Adrenal gland (tissue), 12 donors: ENCODE data around the gene TMEM214. TPM values are rescaled to one million over a fixed set of nuclear protein-coding genes. Genes with fewer than 3 reads are reported as not detected.
A peak's percentile ranks its signal among the peaks of the same experiment; 100 is the strongest.

Source experiments
- DNase-seq, 7 donors: peaks; one replicate each; pipeline ENCODE4 v3.0.0-alpha.2; 2019 to 2020
- H3K27ac ChIP-seq, 5 donors: fragments of 200-600 bp; sonication (generic) in 4 of 5; 1 replicate in 3 of 5; 2 replicates in 2 of 5; pipeline versions ENCODE4 v1.5.1 to v1.8.0; 2016 to 2020; ENCODE audit warnings: mild to moderate bottlenecking in 1 of 5
- H3K27me3 ChIP-seq: fragments of 200-600 bp; 2 replicates; pipeline ENCODE4 v1.8.0; 2021
- H3K36me3 ChIP-seq, 2 donors: fragments of 200-600 bp; replicated peaks in 1 of 2; 1 replicate in 1 of 2; 2 replicates in 1 of 2; pipeline versions ENCODE4 v1.5.1 to v1.8.0; 2018 to 2022
- H3K4me1 ChIP-seq, 2 donors: fragments of 200-600 bp; replicated peaks in 1 of 2; 1 replicate in 1 of 2; 2 replicates in 1 of 2; pipeline versions ENCODE4 v1.5.1 to v1.8.0; 2018 to 2021
- H3K4me3 ChIP-seq, 4 donors: fragments of 200-600 bp; sonication (generic) in 3 of 4; one replicate each; pipeline ENCODE4 v1.5.1; 2016 to 2018
- H3K9me3 ChIP-seq, 3 donors: fragments of 200-600 bp; sonication (generic) in 1 of 3; replicated peaks in 1 of 3; 1 replicate in 2 of 3; 2 replicates in 1 of 3; pipeline versions ENCODE4 v1.5.1 to v1.8.0; 2016 to 2021
- POLR2A ChIP-seq, 2 donors: fragments of 450-650 bp; IDR thresholded peaks; one replicate each; pipeline ENCODE4 v1.6.1; 2017; ENCODE audit warnings: antibody characterized with exemption in 2 of 2, mild to moderate bottlenecking in 2 of 2, moderate library complexity in 1 of 2
- WGBS, 4 donors: extraction: QIAGEN DNeasy Blood & Tissue Kit in 2 of 4; methylation state at CpG; one replicate each; pipeline versions ENCODE4 v1.1.5 to v1.1.7; 2013 to 2017; 5-methylcytosine and 5-hydroxymethylcytosine counted together
- intact Hi-C, 2 donors: fragments of 100-400 bp; cut with DNase I; formaldehyde crosslinking; loops; one replicate each; pipeline versions ENCODE4 v1.14.1 to v1.15.0; 2022 to 2023
- polyA plus RNA-seq, 3 donors: library from polyadenylated mRNA; stranded (reverse); fragments of 200-250 nt in 2 of 3; fragments of 350-450 nt in 1 of 3; fragmentation: Illumina TruSeq in 1 of 3; extraction: RNeasy Lipid Tissue Mini Kit (QIAGEN cat#74804) in 1 of 3; gene quantifications; one replicate each; pipeline ENCODE4 v1.2.3, GENCODE V29; 2013 to 2014
- total RNA-seq, 9 donors: library from RNA; depleted of rRNA in 4 of 9; stranded (reverse); fragments of >200 nt in 4 of 9; fragments of 120-200 nt in 1 of 9; fragmentation: NEBNext Ultra II Directional in 1 of 9; extraction: Animal tissue kit (Norgen Biotek cat#: 25700) in 1 of 9; gene quantifications; one replicate each; pipeline versions ENCODE4 v1.1.0 to v1.2.4, GENCODE V29; 2013 to 2023
- TF ChIP-seq, protein P1 (sequence below), 6 experiments: fragments of 450-650 bp in 4 of 6; fragments of 200-600 bp in 2 of 6; sonication (generic) in 1 of 6; IDR thresholded peaks; 1 replicate in 5 of 6; 2 replicates in 1 of 6; pipeline versions ENCODE4 v1.5.1 to v1.8.0; 2016 to 2021; ENCODE audit warnings: antibody characterized with exemption in 6 of 6, mild to moderate bottlenecking in 2 of 6, moderate library complexity in 1 of 6
- donor health status: healthy with polysubstance abuse.
- donor health status: Bipolar disorder and iron deficiency.
- donor health status: DM: yes; HTN: yes; CAD: no.
- donor health status: DM: no; HTN: no; CAD: no.
- donor health status: DM: no; HTN: no; CAD: no.
- donor health status: DM: yes; HTN: yes; CAD: no.

The TMEM214 gene
- total and polyA plus RNA-seq, 12 donors, result 25.2 to 124 (median 60.1) TPM

DNA sequence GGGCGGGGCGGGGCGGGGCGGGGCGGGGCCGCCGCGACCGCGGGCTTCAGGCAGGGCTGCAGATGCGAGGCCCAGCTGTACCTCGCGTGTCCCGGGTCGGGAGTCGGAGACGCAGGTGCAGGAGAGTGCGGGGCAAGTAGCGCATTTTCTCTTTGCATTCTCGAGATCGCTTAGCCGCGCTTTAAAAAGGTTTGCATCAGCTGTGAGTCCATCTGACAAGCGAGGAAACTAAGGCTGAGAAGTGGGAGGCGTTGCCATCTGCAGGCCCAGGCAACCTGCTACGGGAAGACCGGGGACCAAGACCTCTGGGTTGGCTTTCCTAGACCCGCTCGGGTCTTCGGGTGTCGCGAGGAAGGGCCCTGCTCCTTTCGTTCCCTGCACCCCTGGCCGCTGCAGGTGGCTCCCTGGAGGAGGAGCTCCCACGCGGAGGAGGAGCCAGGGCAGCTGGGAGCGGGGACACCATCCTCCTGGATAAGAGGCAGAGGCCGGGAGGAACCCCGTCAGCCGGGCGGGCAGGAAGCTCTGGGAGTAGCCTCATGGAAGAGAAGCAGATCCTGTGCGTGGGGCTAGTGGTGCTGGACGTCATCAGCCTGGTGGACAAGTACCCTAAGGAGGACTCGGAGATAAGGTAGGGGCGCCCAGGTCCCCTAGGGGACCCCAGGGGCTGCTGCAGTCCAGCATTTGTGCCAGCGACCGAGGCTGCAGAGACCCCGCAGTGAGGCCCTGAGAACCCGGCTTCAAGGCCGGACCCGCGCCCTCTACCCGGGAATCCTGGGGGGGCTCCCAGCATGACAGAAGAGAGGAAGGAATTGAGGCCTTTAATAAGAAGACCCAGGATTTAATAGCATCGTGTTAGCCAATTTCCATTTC lies 54.2 kb downstream of the TMEM214 start, which contains the start of gene KHK:
TSS of gene KHK (plus strand) at position 49 of the 870 bp plus-strand sequence. CDS start at position 537, 488 bp downstream.
- H3K27ac ChIP-seq, result peak within 1 kb of the TSS; percentile 57 to 94 (median 92)
- no peaks in the 10 kb centered on the region for H3K27me3 ChIP-seq
- peak within 1 kb of the TSS in 3 of 4 donors; percentile 23 to 62 (median 39) for H3K4me3 ChIP-seq
- peak in 6 of 7 donors; percentile 49 to 80 (median 64) for DNase-seq
- intact Hi-C loops, result loop anchor here (10.0 kb wide), 2 partner anchors 52 to 122 kb away; partner anchors contain the start of gene TMEM214 (in 1 of the 2)
- peaks cover 12 to 28% of the 10 kb centered on the region in 2 donors for H3K4me1 ChIP-seq
- 12 to 28% (median 18%) methylated on average over 17 to 54 of the region's 54 CpGs for WGBS, 4 donors
- peaks cover 0 to 5% of the 10 kb centered on the region in 2 donors for H3K36me3 ChIP-seq
- H3K9me3 ChIP-seq, result no peaks in the 10 kb centered on the region
- no peak for TF ChIP-seq POLR2A (IDR thresholded peaks at IDR 0.05)

DNA sequence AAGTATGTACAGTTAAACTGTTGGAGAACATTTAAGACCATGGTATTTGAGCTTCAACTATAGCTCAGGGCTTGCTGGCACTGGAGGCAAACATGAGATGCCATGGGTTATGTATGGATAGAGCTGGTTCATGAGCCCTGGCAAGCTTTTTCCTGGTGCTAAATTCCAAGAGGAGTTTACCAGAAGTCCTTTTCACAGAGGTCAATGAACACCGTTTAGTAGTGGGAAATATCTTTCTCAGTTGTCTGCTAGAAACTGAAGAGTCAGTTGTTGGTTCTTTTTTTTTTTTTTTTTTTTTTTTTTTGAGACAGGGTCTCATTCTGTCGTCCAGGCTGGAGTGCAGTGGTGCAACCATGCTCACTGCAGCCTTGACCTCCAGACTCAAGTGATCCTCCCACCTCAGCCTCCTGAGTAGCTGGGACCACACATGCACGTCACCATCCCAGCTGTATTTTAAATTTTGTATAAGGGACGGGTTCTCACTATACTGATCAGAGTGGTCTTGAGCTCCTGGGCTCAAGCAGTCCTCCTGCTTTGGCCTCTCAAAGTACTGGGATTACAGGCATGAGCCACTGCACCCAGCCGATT lies 55.2 kb downstream of the TMEM214 start:
- no peak for DNase-seq
- H3K4me3 ChIP-seq, result no peak overlapping the region
- H3K27me3 ChIP-seq, result no peaks in the 10 kb centered on the region
- intact Hi-C loops, result loop anchor here (10.0 kb wide), 2 partner anchors 53 to 123 kb away; partner anchors contain the start of gene TMEM214 (in 1 of the 2)
- H3K9me3 ChIP-seq, result no peaks in the 10 kb centered on the region
- WGBS, 4 donors, result 76 to 86% (median 81%) methylated on average over 4 to 5 of the region's 5 CpGs
- H3K36me3 ChIP-seq, result no peaks in the 10 kb centered on the region
- peaks cover 11 to 28% of the 10 kb centered on the region in 2 donors for H3K4me1 ChIP-seq
- TF ChIP-seq, protein P1, sequence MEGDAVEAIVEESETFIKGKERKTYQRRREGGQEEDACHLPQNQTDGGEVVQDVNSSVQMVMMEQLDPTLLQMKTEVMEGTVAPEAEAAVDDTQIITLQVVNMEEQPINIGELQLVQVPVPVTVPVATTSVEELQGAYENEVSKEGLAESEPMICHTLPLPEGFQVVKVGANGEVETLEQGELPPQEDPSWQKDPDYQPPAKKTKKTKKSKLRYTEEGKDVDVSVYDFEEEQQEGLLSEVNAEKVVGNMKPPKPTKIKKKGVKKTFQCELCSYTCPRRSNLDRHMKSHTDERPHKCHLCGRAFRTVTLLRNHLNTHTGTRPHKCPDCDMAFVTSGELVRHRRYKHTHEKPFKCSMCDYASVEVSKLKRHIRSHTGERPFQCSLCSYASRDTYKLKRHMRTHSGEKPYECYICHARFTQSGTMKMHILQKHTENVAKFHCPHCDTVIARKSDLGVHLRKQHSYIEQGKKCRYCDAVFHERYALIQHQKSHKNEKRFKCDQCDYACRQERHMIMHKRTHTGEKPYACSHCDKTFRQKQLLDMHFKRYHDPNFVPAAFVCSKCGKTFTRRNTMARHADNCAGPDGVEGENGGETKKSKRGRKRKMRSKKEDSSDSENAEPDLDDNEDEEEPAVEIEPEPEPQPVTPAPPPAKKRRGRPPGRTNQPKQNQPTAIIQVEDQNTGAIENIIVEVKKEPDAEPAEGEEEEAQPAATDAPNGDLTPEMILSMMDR (IDR thresholded peaks at IDR 0.05), result no peak
- no peak for TF ChIP-seq POLR2A (IDR thresholded peaks at IDR 0.05)
- no peak overlapping the region for H3K27ac ChIP-seq

DNA sequence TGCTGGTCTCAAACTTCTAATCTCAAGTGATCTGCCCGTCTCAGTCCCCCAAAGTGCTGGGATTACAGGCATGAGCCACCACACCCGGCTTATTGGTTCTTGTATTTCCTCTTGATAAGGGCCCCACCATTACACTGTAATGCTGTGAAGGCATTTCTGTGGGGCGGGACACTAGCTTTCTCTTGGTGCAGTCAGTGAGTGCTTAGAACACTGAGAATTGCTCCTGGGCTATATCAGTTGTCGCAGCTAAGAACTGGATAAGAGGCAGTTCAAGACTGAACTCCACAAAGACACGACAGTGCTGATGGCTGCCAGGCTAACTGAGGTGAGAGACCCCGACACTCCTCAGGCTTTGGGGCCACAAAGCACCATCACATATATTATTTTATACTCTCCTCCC lies 55.9 kb downstream of the TMEM214 start:
- 92 to 97% (median 96%) methylated on average over 6 of the region's 6 CpGs for WGBS, 4 donors
- peaks cover 11 to 32% of the 10 kb centered on the region in 2 donors for H3K4me1 ChIP-seq
- DNase-seq, result no peak
- intact Hi-C loops, result loop anchor here (10.0 kb wide), 2 partner anchors 54 to 124 kb away; partner anchors contain the start of gene TMEM214 (in 1 of the 2)
- no peak overlapping the region for H3K4me3 ChIP-seq
- TF ChIP-seq, protein P1 (IDR thresholded peaks at IDR 0.05), result no peak
- TF ChIP-seq POLR2A (IDR thresholded peaks at IDR 0.05), result no peak
- no peaks in the 10 kb centered on the region for H3K36me3 ChIP-seq
- no peaks in the 10 kb centered on the region for H3K9me3 ChIP-seq
- H3K27ac ChIP-seq, result no peak overlapping the region
- H3K27me3 ChIP-seq, result no peaks in the 10 kb centered on the region

DNA sequence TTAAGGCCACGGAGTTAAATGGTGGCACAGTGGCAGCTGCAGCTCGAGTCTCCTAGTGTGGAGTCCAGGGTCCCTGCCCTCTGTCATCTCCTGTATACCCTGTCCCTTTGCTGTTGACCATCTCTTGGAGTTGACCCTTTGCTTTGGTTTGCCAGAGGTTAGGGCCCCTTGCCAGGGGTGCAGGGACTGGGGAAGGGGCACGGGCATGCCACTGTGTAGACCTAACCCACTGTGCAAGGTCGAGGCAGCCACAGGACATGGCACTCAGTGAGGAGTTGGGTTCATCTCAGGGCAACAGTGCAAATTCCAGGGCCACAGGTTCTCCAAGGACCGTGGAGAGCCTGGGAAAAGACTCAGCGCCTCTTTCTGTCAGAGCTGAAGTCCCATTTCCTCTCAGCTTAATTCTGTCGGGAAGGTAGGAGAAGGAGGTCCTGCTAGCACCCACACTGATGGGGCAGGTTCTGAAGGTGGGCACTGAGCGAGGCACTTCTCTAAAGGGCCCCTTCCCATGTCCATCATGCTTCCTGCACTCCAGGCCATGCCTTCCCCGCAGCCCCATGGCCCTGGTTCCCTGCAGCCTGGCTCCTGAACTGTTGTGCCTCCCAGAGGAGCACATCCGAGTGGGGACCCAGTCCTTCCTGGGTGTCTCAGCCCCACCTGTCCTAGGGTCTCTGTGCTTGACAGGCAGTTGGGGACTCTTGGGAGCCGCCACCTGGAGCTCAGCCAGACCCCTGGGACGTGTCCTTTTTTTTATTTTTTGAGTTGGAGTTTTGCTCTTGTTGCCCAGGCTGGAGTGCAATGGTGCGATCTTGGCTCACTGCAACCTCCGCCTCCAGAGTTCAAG lies 56.6 kb downstream of the TMEM214 start:
- DNase-seq, result peak in 1 of 7 donors; percentile 26
- no peaks in the 10 kb centered on the region for H3K9me3 ChIP-seq
- peaks cover 11 to 32% of the 10 kb centered on the region in 2 donors for H3K4me1 ChIP-seq
- no peaks in the 10 kb centered on the region for H3K27me3 ChIP-seq
- 88 to 93% (median 91%) methylated on average over 7 to 14 of the region's 14 CpGs for WGBS, 4 donors
- TF ChIP-seq, protein P1 (IDR thresholded peaks at IDR 0.05), result no peak
- no peak for TF ChIP-seq POLR2A (IDR thresholded peaks at IDR 0.05)
- no peaks in the 10 kb centered on the region for H3K36me3 ChIP-seq
- intact Hi-C loops, result loop anchor here (10.0 kb wide), 2 partner anchors 55 to 125 kb away; partner anchors contain the start of gene TMEM214 (in 1 of the 2)
- no peak overlapping the region for H3K27ac ChIP-seq
- H3K4me3 ChIP-seq, result no peak overlapping the region
